HG03558 (cell line): ENCODE data around the gene GRM2.

Source experiments
- ATAC-seq: cut with Tn5 transposase; IDR thresholded peaks from one replicate; pipeline ENCODE4 v1.9.1; 2021; ENCODE audit warnings: moderate number of reproducible peaks; ENCODE audit not compliant: unreplicated experiment; ENCODE audit errors: extremely low read depth

The GRM2 gene

DNA sequence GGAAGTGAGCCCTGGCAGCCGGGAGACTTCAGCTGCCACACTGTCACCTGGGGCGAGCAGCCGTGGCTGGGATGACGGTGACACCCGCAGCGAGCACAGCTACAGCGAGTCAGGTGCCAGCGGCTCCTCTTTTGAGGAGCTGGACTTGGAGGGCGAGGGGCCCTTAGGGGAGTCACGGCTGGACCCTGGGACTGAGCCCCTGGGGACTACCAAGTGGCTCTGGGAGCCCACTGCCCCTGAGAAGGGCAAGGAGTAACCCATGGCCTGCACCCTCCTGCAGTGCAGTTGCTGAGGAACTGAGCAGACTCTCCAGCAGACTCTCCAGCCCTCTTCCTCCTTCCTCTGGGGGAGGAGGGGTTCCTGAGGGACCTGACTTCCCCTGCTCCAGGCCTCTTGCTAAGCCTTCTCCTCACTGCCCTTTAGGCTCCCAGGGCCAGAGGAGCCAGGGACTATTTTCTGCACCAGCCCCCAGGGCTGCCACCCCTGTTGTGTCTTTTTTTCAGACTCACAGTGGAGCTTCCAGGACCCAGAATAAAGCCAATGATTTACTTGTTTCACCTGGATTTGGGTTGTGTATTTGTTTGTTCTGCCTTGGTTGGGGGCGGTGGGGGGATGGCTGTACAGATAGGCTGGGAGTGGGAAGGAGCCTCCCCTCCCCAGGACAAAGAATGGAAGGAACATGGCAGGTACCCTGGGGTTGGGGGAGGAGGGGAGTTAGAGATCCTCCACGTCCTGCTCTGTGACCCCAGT lies 2.9 kb upstream of the GRM2 start:
- no peak for ATAC-seq

DNA sequence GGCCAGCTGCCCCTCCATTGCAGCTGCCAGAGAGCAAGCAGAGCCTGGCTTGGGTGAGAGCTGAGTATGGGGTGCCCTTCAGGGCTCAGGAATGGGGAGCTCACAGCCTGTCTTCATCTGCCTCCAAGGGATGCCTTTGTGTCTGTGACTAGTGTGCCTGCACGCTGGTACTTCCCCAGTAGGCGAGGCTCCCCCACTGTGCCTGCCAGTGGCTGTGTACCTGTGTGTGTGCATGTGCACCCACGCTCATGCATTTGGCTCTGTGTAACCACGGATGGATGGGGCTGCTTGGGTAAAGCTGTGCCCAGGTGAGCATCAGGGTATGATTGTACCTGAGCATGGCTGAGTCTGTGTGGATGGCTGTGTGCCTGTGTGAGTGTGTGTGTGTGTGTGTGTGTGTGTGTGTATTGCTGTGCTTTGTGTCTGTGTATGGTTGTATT lies 2.3 kb upstream of the GRM2 start:
- ATAC-seq = no peak

DNA sequence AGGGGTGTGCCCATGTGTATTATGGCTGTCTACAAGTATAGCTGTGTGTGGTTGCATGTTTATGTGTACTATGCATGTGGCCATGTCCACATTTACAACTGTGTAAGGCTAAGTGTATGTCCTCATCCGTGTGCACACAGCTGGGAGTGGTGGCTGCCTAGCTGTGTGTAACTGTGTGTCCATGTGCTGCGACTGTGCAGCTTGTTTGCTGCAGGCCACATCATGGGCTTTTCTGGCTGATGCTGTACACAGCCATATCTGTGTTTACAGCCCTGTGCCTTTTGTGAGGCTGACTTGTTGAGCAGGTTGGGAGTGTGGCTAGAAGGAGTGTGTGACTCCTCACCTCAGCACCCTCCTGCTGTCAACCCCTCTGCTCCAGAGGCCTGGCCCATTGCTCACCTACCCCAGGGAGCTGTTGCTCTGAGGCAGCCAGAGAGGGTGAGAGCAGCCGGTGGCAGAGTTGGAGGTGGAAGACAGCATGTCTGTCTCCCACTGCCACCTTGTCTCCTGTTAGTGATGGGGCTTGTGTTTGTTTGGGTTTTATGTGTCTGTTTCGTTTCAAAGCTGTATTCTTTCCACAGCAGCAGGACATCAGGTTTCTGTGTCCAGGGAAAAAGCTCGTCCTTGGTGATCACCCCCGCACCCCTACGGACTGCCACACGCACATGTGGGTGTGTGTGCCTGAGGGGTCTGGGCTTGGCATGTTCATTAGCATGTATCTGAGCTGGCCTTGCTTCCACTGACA lies 1.4 kb upstream of the GRM2 start:
- no peak for ATAC-seq

DNA sequence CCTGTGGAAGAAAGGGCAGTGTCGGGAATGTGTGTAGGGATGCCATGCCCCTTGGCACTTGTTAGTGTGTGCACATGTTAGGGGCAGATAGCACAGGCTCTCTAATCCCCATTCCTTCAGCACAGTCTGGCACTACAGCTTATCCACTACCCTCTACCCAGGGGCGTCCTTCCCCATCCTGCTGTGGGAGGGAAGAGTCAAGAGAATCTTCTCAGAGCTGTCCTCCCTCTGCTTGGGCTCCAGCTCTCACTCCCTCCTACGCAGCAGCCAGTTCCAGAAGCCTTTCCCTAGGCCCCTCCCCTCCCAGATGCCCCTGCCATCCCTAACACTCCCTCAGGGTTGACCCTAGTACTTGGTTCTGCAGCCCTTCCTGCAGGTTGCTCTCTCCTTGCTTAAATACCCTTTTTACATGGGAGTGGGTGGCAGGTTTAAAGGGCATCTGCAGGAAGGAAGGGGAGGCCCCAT lies 815 bp upstream of the GRM2 start:
- ATAC-seq = no peak

DNA sequence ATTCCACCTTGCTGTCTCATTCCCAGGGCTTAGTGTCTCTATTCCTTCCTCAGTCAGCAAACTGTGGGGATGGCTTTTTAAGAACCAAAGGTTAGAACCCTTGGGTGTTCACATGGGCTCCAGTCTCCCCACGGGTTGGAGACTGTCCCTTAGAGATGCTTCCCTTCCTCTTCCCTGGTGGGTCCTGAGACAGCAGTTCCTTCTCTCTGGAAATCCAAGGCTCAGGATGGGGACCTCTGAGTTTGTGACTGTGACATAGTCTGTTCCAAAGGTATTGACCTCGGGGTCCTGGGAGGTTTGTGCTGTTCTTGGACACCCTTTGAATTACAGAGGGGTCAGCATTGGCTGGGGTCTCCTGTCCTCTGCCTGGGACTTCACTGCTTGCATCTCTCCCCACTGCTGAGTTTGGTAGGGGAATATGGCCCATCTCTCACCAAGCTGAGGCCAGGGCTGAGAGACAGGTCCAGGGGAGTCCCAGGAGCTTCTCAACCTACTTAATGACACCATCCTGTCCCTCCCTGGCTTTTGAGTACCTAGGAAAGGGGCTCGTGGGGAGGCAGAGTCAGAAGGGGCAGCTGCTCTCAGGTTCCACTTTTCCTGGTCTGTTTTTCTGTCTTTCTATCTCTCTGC lies 1.5 kb downstream of the GRM2 start:
- no peak for ATAC-seq

DNA sequence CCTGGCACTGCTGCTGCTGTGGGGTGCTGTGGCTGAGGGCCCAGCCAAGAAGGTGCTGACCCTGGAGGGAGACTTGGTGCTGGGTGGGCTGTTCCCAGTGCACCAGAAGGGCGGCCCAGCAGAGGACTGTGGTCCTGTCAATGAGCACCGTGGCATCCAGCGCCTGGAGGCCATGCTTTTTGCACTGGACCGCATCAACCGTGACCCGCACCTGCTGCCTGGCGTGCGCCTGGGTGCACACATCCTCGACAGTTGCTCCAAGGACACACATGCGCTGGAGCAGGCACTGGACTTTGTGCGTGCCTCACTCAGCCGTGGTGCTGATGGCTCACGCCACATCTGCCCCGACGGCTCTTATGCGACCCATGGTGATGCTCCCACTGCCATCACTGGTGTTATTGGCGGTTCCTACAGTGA lies 2.1 kb downstream of the GRM2 start:
- ATAC-seq = no peak

DNA sequence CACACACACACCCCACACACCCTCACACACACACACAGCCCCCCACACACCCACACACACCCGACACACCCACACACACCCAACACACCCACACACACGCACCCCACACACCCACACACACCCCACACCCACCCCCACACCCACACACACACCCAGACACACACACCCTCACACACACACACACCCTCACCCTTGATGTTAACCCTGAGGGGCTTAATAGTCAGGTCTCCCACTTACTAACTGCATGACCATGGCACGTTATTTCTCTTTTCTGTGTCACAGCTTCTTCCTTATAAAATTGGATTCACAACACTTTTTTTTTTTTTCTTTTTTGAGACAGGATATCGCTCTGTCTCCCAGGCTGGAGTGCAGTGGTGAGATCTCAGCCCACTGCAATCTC lies 2.8 kb downstream of the GRM2 start:
- no peak for ATAC-seq

DNA sequence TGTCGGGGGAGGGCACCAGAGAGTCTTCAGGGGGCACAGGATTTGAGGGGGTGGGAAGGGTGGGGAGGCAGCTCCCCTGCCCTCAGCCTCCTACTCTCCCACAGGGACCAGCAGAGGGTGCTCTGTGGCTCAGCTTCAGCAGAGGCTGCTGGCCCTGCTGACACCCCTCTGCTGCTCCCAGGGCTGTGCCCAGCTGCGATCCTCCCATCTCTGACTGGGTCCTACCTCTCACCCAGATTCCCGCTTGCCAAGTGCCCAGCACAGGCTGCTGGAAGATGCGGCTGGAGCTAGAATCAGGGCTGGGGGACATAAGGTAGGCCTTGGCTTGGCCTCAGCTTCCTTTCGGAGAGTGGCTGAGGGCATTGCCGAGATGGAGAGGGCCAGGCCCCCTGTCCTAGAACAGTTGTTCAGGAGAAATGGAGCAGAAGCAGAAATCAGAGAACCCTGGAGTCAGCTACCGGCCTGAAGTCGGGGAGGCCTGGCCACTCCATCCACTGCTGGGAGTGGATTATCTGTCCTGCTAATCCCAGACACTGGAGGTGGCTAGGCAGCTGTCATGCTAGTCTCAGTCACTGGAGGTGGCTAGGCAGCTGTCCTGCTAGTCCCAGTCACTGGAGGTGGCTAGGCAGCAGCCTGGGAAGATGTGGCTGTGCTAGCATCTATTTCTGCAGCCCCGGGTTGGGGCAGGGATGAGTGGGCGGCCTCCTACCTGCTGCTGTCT lies 3.9 kb downstream of the GRM2 start:
- no peak for ATAC-seq

DNA sequence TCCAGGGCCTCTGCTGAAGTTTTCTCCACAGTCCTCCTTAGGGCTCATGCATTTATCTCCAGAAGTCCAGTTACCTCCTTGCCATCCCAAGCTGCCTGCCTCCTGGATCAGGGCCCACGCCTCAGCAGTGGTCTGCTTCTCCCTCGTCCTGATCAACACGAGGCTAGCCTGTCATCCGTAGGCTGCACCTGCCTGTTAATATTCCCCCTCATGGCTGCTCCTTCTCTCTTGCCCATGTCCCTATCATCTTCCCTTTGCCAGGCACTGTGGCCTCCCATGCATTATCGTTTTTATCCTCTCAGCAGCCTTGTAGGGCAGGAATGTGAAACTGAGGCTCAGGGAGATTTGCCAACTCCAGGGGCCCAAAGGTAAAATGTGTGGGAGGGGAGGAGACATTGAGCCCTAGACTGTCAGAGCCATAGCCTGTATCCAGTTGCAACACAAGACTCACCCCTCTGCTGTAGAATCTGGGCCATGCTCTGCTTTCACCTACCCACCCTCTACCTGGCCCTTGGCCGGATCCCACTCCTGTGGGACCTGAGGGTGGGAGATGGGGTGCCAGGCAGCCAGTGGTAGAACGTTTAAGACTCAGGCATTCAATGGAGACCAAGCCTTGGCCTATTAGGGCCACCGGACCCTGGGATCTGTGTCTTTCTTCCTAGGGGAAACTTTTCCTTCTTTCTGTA lies 4.6 kb downstream of the GRM2 start:
- ATAC-seq = no peak

DNA sequence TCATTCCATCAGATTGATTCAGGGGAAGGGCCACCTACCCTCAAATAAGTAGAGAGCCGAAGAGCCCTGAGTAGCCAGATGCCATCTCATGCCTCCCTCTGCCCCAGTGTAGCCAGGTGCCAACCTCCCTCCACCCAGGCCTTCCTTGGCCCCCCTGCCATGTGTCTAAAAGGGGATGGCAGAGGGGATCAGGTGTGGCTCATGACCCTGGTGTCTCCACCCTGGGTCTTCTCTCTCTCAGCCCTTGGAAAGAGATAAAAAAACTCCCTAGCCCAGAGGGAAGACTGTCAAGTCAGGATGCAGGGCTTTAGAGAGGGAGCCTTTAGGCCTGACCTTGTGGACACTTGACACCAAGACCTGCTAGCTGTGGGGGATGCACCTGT lies 5.2 kb downstream of the GRM2 start:
- no peak for ATAC-seq

DNA sequence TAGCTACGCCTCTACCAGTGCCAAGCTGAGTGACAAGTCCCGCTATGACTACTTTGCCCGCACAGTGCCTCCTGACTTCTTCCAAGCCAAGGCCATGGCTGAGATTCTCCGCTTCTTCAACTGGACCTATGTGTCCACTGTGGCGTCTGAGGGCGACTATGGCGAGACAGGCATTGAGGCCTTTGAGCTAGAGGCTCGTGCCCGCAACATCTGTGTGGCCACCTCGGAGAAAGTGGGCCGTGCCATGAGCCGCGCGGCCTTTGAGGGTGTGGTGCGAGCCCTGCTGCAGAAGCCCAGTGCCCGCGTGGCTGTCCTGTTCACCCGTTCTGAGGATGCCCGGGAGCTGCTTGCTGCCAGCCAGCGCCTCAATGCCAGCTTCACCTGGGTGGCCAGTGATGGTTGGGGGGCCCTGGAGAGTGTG lies 5.7 kb downstream of the GRM2 start:
- ATAC-seq = no peak

DNA sequence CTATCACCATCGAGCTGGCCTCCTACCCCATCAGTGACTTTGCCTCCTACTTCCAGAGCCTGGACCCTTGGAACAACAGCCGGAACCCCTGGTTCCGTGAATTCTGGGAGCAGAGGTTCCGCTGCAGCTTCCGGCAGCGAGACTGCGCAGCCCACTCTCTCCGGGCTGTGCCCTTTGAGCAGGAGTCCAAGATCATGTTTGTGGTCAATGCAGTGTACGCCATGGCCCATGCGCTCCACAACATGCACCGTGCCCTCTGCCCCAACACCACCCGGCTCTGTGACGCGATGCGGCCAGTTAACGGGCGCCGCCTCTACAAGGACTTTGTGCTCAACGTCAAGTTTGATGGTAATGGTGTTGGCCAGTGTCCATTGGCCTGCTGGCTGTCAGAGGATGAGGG lies 6.1 kb downstream of the GRM2 start:
- ATAC-seq = no peak

DNA sequence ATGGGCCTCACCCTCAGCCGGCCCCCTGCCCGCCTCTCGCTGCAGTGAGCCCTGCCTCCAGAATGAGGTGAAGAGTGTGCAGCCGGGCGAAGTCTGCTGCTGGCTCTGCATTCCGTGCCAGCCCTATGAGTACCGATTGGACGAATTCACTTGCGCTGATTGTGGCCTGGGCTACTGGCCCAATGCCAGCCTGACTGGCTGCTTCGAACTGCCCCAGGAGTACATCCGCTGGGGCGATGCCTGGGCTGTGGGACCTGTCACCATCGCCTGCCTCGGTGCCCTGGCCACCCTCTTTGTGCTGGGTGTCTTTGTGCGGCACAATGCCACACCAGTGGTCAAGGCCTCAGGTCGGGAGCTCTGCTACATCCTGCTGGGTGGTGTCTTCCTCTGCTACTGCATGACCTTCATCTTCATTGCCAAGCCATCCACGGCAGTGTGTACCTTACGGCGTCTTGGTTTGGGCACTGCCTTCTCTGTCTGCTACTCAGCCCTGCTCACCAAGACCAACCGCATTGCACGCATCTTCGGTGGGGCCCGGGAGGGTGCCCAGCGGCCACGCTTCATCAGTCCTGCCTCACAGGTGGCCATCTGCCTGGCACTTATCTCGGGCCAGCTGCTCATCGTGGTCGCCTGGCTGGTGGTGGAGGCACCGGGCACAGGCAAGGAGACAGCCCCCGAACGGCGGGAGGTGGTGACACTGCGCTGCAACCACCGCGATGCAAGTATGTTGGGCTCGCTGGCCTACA lies 8.5 kb downstream of the GRM2 start:
- ATAC-seq = no peak

DNA sequence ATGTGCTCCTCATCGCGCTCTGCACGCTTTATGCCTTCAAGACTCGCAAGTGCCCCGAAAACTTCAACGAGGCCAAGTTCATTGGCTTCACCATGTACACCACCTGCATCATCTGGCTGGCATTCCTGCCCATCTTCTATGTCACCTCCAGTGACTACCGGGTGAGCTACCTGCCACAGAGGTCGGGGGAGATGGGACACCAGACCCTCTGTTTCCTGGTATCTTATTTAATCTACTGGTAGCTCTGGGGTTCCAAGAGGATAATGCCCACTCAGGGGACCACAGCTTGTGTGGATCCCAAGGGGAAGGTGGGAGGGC lies 9.1 kb downstream of the GRM2 start:
- no peak for ATAC-seq

DNA sequence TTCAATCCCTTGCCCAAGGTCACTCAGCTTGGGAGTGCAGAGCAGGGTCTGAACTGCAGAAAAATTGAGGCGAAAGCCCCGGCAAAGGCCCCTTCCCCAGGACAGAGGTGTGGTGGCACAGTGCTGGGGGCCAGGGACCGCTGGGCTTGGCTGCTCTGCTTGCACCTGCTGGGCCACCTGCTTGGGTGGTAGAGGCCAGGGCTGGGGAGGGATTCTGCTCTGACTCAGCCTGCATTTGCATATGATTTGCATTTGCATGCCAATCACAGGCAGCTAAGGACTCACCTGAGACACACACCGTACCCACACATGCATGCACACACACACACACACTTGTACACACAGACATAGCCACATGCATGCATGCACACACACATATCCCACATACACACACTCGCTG lies 9.9 kb downstream of the GRM2 start:
- no peak for ATAC-seq

DNA sequence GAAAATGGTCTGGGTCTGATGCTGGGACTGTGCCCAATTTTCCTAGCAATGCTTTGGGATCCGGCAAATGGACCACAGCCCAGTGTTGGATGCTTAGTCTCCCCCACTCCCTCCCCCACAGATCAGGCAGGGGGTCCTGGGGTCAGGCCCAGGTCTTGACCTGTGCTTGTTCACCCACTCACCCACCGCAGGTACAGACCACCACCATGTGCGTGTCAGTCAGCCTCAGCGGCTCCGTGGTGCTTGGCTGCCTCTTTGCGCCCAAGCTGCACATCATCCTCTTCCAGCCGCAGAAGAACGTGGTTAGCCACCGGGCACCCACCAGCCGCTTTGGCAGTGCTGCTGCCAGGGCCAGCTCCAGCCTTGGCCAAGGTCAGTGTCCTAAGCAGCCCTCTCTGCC lies 10.6 kb downstream of the GRM2 start:
- no peak for ATAC-seq

DNA sequence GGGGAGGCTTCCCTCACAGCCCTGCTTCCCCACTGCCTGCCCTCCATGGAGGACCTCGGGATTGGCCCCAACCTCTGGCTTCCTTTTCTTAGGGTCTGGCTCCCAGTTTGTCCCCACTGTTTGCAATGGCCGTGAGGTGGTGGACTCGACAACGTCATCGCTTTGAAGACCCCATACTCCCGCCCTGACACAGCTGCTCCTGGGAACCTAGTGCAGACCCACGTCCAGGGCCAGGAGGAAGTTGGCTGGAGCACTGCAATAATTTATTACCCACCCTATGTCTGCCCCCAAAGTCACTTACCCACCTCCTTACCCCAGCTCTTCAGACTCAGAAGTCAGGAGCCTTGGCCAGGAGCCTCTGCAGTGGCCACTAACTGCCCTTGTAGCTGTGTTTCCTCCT lies 11.1 kb downstream of the GRM2 start:
- ATAC-seq = no peak

DNA sequence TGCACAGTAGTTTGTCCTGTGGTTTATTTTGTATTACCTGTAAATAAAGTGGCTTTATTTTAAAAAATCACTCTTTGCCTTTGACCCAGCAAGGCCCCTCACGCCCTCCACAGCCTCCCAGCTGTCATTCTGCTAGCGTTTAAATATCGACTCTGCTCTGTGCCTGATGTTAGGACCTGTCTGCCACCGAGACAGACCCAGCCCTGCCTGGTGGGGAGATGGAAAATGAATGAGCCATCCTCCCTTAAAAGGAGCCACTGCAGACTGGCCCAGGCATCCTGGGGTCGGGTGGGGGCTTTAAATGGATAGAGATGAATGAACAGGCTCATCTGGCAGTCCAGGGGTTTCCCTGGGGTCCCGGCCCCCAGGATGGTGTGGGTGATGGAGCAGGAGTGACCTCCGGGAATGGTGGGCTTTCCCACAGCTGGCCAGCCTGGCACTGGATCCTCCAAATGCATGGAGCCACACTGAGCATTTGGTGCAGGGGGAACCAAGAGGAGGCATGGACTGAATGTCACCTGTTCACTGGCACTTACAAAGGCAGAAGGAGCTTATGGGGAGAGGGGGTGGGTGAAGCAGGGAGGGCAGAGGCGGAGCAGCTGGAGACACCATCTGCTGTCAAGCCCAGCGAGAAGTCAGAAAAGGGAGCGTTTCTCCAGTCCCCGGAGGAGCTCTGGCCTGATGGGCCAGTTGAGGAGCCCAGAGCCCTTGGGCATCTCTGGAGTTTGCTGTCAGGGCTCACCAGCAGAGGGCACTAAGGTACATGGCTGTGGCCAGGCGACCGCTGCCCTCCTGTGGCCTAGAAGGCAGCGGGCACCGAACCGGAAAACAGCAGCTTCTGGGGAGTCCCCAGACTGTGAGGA lies 11.9 kb downstream of the GRM2 start:
- ATAC-seq = no peak
